Psoas muscle (tissue), 8 donors: ENCODE measurements around the gene B9D1. TPM values are rescaled to one million over a fixed set of nuclear protein-coding genes. Genes with fewer than 3 reads are reported as not detected.
"Not testable (repeated sequence)": the region's sequence is repeated elsewhere in the genome, so short reads cannot be mapped to it uniquely, and the experiment has no call there.

Experiments used
- ATAC-seq, 4 donors: fragments of 200-7000 bp; cut with Tn5 transposase; one replicate each; pipeline ENCODE4 v1.9.1; 2020; ENCODE audit warnings: moderate library complexity in 3 of 4, mild to moderate bottlenecking in 2 of 4
- DNase-seq, 2 donors: peaks; one replicate each; pipeline ENCODE4 v3.0.0-alpha.2; 2020
- H3K27ac ChIP-seq: fragments of 200-600 bp; one replicate; pipeline ENCODE4 v1.8.0; 2022
- H3K27me3 ChIP-seq, 3 donors: fragments of 200-600 bp in 1 of 3; one replicate each; pipeline versions ENCODE4 v1.6.1 to v1.8.0; 2013 to 2022; ENCODE audit warnings: low read length in 2 of 3, mild to moderate bottlenecking in 2 of 3, moderate library complexity in 1 of 3; ENCODE audit not compliant: insufficient read depth in 3 of 3
- H3K36me3 ChIP-seq, 2 donors: fragments of 200-600 bp in 1 of 2; one replicate each; pipeline versions ENCODE4 v1.6.1 to v1.8.0; 2013 to 2022; ENCODE audit warnings: low read depth in 1 of 2, mild to moderate bottlenecking in 1 of 2, moderate library complexity in 1 of 2; ENCODE audit not compliant: insufficient read depth in 1 of 2
- H3K4me1 ChIP-seq: fragments of 200-600 bp; one replicate; pipeline ENCODE4 v1.8.0; 2022
- H3K4me3 ChIP-seq: fragments of 200-600 bp; one replicate; pipeline ENCODE4 v1.8.0; 2022; ENCODE audit warnings: mild to moderate bottlenecking
- H3K9me3 ChIP-seq: fragments of 200-600 bp; one replicate; pipeline ENCODE4 v1.8.0; 2022
- CTCF ChIP-seq: fragments of 200-600 bp; IDR thresholded peaks from one replicate; pipeline ENCODE4 v1.8.0; 2022; ENCODE audit warnings: antibody characterized with exemption
- WGBS, 3 donors: extraction: QIAGEN DNeasy Blood & Tissue Kit; methylation state at CpG; one replicate each; pipeline versions ENCODE4 v1.1.6 to v1.1.7; 2013; 5-methylcytosine and 5-hydroxymethylcytosine counted together
- intact Hi-C, 2 donors: fragments of 100-400 bp; cut with DNase I; formaldehyde crosslinking; loops; one replicate each; pipeline versions ENCODE4 v1.11.0 to v1.14.2; 2022
- polyA plus RNA-seq, 3 donors: library from polyadenylated mRNA; stranded (reverse); fragments of 200-250 nt; gene quantifications; one replicate each; pipeline ENCODE4 v1.2.3, GENCODE V29; 2013
- total RNA-seq, 4 donors: library from RNA; stranded (reverse); fragmentation: NEBNext Ultra II Directional in 2 of 4; extraction: Animal tissue kit (Norgen Biotek cat#: 25700) in 2 of 4; gene quantifications; one replicate each; pipeline versions ENCODE4 v1.2.1 to v1.2.4, GENCODE V29; 2021 to 2023
- donor health status: healthy with polysubstance abuse.
- donor health status: DM: no; HTN: no; CAD: no; lungs with moderate emphysema.
- donor health status: Bipolar disorder and iron deficiency.
- donor health status: healthy.
- donor health status: DM: yes; HTN: yes; CAD: no.
- donor health status: DM: no; HTN: no; CAD: no.
- donor health status: DM: no; HTN: no; CAD: no.
- donor health status: DM: yes; HTN: yes; CAD: no.

Gene B9D1
- total and polyA plus RNA-seq, 7 donors = 4.7 to 9.2 (median 7.0) TPM

DNA sequence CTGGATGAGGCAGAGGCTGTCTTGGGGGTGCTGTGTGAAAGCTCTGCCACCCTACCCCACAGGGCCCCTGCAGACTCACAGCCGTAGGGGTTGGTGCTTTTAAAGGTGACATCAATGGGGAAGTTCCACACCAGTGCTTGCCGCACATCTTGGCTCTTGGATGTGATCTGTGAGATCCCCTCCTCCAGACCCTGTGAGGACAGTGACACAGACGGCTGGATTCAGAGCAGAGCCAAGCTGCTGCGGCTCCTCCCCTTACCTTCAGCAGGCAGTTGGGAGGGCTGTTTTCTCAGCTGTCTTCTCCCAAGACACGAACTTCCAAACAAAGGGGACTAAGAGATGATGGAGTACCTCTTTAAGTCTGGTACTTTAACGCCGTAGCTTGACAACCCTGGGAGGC is 4.8 kb downstream of the B9D1 start:
- no peaks in the 10 kb centered on the region for H3K4me1 ChIP-seq
- intact Hi-C loops = no loop called here
- TF ChIP-seq CTCF = no peak
- 73 to 77% (median 75%) methylated on average over 7 of the region's 7 CpGs for WGBS, 3 donors
- no peak overlapping the region for H3K4me3 ChIP-seq
- H3K36me3 ChIP-seq = peaks cover 0 to 10% of the 10 kb centered on the region in 2 donors
- H3K27ac ChIP-seq = no peak overlapping the region
- DNase-seq = no peak
- no peaks in the 10 kb centered on the region for H3K27me3 ChIP-seq
- ATAC-seq = no peak
- no peaks in the 10 kb centered on the region for H3K9me3 ChIP-seq

GRCh38 chr17:19357351-19357750 is 5.2 kb downstream of the B9D1 start:
- DNase-seq = peak in 1 of 2 donors; percentile 20
- Histone ChIP-seq H3K27me3 (no peaks in the 10 kb centered on the region), H3K4me3 (no peak overlapping the region), H3K9me3 (no peaks in the 10 kb centered on the region), H3K36me3 (peaks cover 0 to 10% of the 10 kb centered on the region in 2 donors), H3K4me1 (no peaks in the 10 kb centered on the region), H3K27ac (no peak overlapping the region)
- ATAC-seq = no peak
- TF ChIP-seq CTCF = no peak
- intact Hi-C loops = no loop called here
- WGBS, 3 donors = 65 to 76% (median 67%) methylated on average over 7 of the region's 7 CpGs

DNA sequence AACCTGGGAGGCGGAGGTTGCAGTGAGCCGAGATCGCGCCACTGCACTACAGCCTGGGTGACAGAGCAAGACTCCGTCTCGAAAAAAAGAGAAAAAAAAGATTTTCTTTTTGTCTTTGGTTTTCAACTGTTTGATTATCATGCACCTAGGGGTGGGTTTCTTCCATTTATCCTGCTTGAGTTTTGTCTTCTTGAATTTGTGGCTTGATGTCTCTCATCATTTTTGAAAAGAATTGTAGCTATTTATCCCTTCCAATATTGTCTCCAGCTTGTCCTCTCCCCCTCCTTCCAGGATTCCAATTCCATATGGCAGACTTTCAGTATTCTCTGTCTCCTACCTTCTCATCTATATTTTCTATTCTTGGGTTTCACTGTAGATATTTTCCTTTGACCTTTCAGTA is 7.8 kb downstream of the B9D1 start:
- no peak for DNase-seq
- no peaks in the 10 kb centered on the region for H3K27me3 ChIP-seq
- peaks cover 0 to 10% of the 10 kb centered on the region in 2 donors for H3K36me3 ChIP-seq
- no peak overlapping the region for H3K27ac ChIP-seq
- no peak for TF ChIP-seq CTCF
- 64 to 79% (median 78%) methylated on average over 3 to 6 of the region's 6 CpGs for WGBS, 3 donors
- no peak for ATAC-seq
- intact Hi-C loops = no loop called here
- no peaks in the 10 kb centered on the region for H3K9me3 ChIP-seq
- no peaks in the 10 kb centered on the region for H3K4me1 ChIP-seq
- H3K4me3 ChIP-seq = no peak overlapping the region

DNA sequence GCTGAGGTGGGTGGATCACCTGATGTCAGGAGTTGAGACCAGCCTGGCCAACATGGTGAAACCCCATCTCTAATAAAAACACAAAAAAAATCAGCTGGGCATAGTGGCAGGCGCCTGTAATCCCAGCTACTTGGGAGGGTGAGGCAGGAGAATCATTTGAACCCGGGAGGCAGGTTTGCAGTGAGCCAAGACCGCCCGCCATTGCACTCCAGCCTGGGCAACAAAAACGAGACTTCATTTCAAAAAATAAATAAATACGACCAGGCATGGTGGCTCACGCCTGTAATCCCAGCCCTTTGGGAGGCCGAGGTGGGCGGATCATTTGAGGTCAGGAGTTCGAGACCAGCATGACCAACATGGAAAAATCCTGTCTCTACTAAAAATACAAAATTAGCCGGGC is 9.1 kb downstream of the B9D1 start:
- H3K27ac ChIP-seq, H3K4me3 ChIP-seq, H3K9me3 ChIP-seq, DNase-seq, ATAC-seq, H3K27me3 ChIP-seq, intact Hi-C loops, H3K4me1 ChIP-seq: not testable (repeated sequence)
- 94 to 95% (median 95%) methylated on average over 11 of the region's 11 CpGs for WGBS, 3 donors
- peaks cover 0 to 10% of the 10 kb centered on the region in 2 donors for H3K36me3 ChIP-seq

- TF ChIP-seq CTCF = no peak
- WGBS, 3 donors = 94 to 97% (median 95%) methylated on average over 9 of the region's 9 CpGs
- Histone ChIP-seq H3K27me3 (no peaks in the 10 kb centered on the region), H3K4me3 (no peak overlapping the region), H3K9me3 (no peaks in the 10 kb centered on the region), H3K36me3 (no peaks in the 10 kb centered on the region), H3K4me1 (peaks cover 25% of the 10 kb centered on the region), H3K27ac (no peak overlapping the region)
- ATAC-seq (no peak), DNase-seq (no peak)
- intact Hi-C loops = no loop called here
Observed at GRCh38 chr17:19348806-19349205, 13.7 kb downstream of the B9D1 start.
